Activated T-cell treated with anti-CD3 and anti-CD28 coated beads, Interleukin-2, amount 50 U/mL, for 72 hours (primary cell): ENCODE results near the gene CYP27A1. TPM values are rescaled to one million over a fixed set of nuclear protein-coding genes. Genes with fewer than 3 reads are reported as not detected.
"Not testable (repeated sequence)": the region's sequence is repeated elsewhere in the genome, so short reads cannot be mapped to it uniquely, and the experiment has no call there.

Source experiments
- ATAC-seq, 2 donors: fragments of 150-1000 bp; cut with Tn5 transposase; replicated peaks in 1 of 2; 2 replicates each; pipeline ENCODE4 v1.10.0; 2021; ENCODE audit warnings: moderate library complexity in 2 of 2, mild to moderate bottlenecking in 1 of 2
- DNase-seq, 2 donors: peaks; one replicate each; pipeline ENCODE4 v3.0.0; 2021 to 2022; ENCODE audit warnings: mixed read lengths in 1 of 2
- H3K27ac Mint-ChIP-seq: one replicate; pipeline ENCODE4 v1.8.0; 2022; ENCODE audit warnings: mild to moderate bottlenecking, moderate library complexity, mixed read lengths
- H3K27me3 Mint-ChIP-seq: one replicate; pipeline ENCODE4 v1.8.0; 2022; ENCODE audit warnings: low read depth, mixed read lengths
- H3K36me3 Mint-ChIP-seq, 2 donors: one replicate each; pipeline ENCODE4 v1.8.0; 2022; ENCODE audit warnings: mixed read lengths in 2 of 2, mild to moderate bottlenecking in 1 of 2; ENCODE audit not compliant: insufficient read depth in 2 of 2
- H3K4me1 Mint-ChIP-seq: one replicate; pipeline ENCODE4 v1.8.0; 2022; ENCODE audit warnings: low read depth, mixed read lengths
- H3K4me3 Mint-ChIP-seq, 2 donors: one replicate each; pipeline ENCODE4 v1.8.0; 2022; ENCODE audit warnings: mild to moderate bottlenecking in 2 of 2, mixed read lengths in 2 of 2, moderate library complexity in 2 of 2
- H3K9me3 Mint-ChIP-seq, 2 donors: one replicate each; pipeline ENCODE4 v1.8.0; 2022; ENCODE audit warnings: mixed read lengths in 2 of 2
- total RNA-seq, 2 donors: library from RNA; stranded (reverse); gene quantifications; one replicate each; pipeline ENCODE4 v1.2.3, GENCODE V29; 2022

Gene CYP27A1
- total RNA-seq, 2 donors from 2014 or later = 0.30 to 0.31 TPM

GRCh38 chr2:218748741-218749441 is 33.1 kb upstream of the CYP27A1 start:
- ATAC-seq = no peak
- peaks cover 9 to 14% of the 10 kb centered on the region in 2 donors for H3K36me3 Mint-ChIP-seq
- no peak overlapping the region for H3K27ac Mint-ChIP-seq
- peaks cover 18% of the 10 kb centered on the region for H3K4me1 Mint-ChIP-seq
- DNase-seq = no peak
- H3K9me3 Mint-ChIP-seq = no peaks in the 10 kb centered on the region
- H3K4me3 Mint-ChIP-seq = no peak overlapping the region
- no peaks in the 10 kb centered on the region for H3K27me3 Mint-ChIP-seq

- Mint-ChIP-seq H3K27me3 (no peaks in the 10 kb centered on the region), H3K9me3 (no peaks in the 10 kb centered on the region), H3K4me1 (no peaks in the 10 kb centered on the region), H3K36me3 (peaks cover 0 to 9% of the 10 kb centered on the region in 2 donors), H3K27ac (no peak overlapping the region), H3K4me3 (no peak overlapping the region)
- DNase-seq (no peak), ATAC-seq (no peak)
Observed at GRCh38 chr2:218754201-218754600, 27.7 kb upstream of the CYP27A1 start.

- Mint-ChIP-seq H3K4me1 (no peaks in the 10 kb centered on the region), H3K9me3 (no peaks in the 10 kb centered on the region), H3K4me3 (no peak overlapping the region), H3K36me3 (peaks cover 0 to 7% of the 10 kb centered on the region in 2 donors), H3K27ac (no peak overlapping the region), H3K27me3 (no peaks in the 10 kb centered on the region)
- no peak for ATAC-seq
- DNase-seq = no peak
Observed at GRCh38 chr2:218754781-218755180, 27.2 kb upstream of the CYP27A1 start.

- no peak for DNase-seq
- Mint-ChIP-seq H3K36me3 (peaks cover 0 to 7% of the 10 kb centered on the region in 2 donors), H3K9me3 (no peaks in the 10 kb centered on the region), H3K4me3 (no peak overlapping the region), H3K27me3 (no peaks in the 10 kb centered on the region), H3K27ac (no peak overlapping the region), H3K4me1 (no peaks in the 10 kb centered on the region)
- ATAC-seq = no peak
Observed at GRCh38 chr2:218755198-218755566, 26.8 kb upstream of the CYP27A1 start.

GRCh38 chr2:218755567-218756404 is 26.2 kb upstream of the CYP27A1 start:
- Mint-ChIP-seq H3K27me3 (no peaks in the 10 kb centered on the region), H3K4me3 (no peak overlapping the region), H3K9me3 (no peaks in the 10 kb centered on the region), H3K4me1 (no peaks in the 10 kb centered on the region), H3K36me3 (peaks cover 0 to 4% of the 10 kb centered on the region in 2 donors), H3K27ac (no peak overlapping the region)
- ATAC-seq (no peak), DNase-seq (no peak)

GRCh38 chr2:218756599-218757377 is 25.2 kb upstream of the CYP27A1 start:
- DNase-seq = no peak
- no peaks in the 10 kb centered on the region for H3K27me3 Mint-ChIP-seq
- H3K4me1 Mint-ChIP-seq = no peaks in the 10 kb centered on the region
- no peak overlapping the region for H3K4me3 Mint-ChIP-seq
- ATAC-seq = no peak
- H3K9me3 Mint-ChIP-seq = no peaks in the 10 kb centered on the region
- H3K36me3 Mint-ChIP-seq = peaks cover 0 to 4% of the 10 kb centered on the region in 2 donors
- peak overlapping the region; percentile 5 for H3K27ac Mint-ChIP-seq

GRCh38 chr2:218761795-218762194 is 20.2 kb upstream of the CYP27A1 start:
- H3K27ac Mint-ChIP-seq = no peak overlapping the region
- no peaks in the 10 kb centered on the region for H3K36me3 Mint-ChIP-seq
- H3K4me1 Mint-ChIP-seq = no peaks in the 10 kb centered on the region
- H3K27me3 Mint-ChIP-seq = no peaks in the 10 kb centered on the region
- DNase-seq (no peak), ATAC-seq (no peak)
- no peaks in the 10 kb centered on the region for H3K9me3 Mint-ChIP-seq
- no peak overlapping the region for H3K4me3 Mint-ChIP-seq

GRCh38 chr2:218772759-218773158 is 9.2 kb upstream of the CYP27A1 start:
- peaks cover 13 to 20% of the 10 kb centered on the region in 2 donors for H3K36me3 Mint-ChIP-seq
- not testable (repeated sequence) for DNase-seq, H3K9me3 Mint-ChIP-seq, H3K27me3 Mint-ChIP-seq, ATAC-seq, H3K4me3 Mint-ChIP-seq, H3K4me1 Mint-ChIP-seq, H3K27ac Mint-ChIP-seq

GRCh38 chr2:218773881-218774280 is 8.1 kb upstream of the CYP27A1 start:
- DNase-seq = no peak
- peaks cover 7 to 10% of the 10 kb centered on the region in 2 donors for H3K9me3 Mint-ChIP-seq
- H3K36me3 Mint-ChIP-seq = peaks cover 13 to 22% of the 10 kb centered on the region in 2 donors
- no peak overlapping the region for H3K4me3 Mint-ChIP-seq
- no peak overlapping the region for H3K27ac Mint-ChIP-seq
- peaks cover 2% of the 10 kb centered on the region for H3K27me3 Mint-ChIP-seq
- ATAC-seq = no peak
- no peaks in the 10 kb centered on the region for H3K4me1 Mint-ChIP-seq

- no peak for ATAC-seq
- no peak overlapping the region for H3K27ac Mint-ChIP-seq
Observed at GRCh38 chr2:218776488-218776887, 5.5 kb upstream of the CYP27A1 start.

GRCh38 chr2:218777276-218777990 is 4.5 kb upstream of the CYP27A1 start:
- Mint-ChIP-seq H3K4me3 (no peak overlapping the region), H3K4me1 (no peaks in the 10 kb centered on the region), H3K27me3 (peaks cover 32% of the 10 kb centered on the region), H3K27ac (no peak overlapping the region), H3K9me3 (peaks cover 7 to 10% of the 10 kb centered on the region in 2 donors), H3K36me3 (peaks cover 9 to 18% of the 10 kb centered on the region in 2 donors)
- ATAC-seq (no peak), DNase-seq (no peak)

More at GRCh38 chr2:218776488-218776887, 5.5 kb upstream of the CYP27A1 start:
- Mint-ChIP-seq H3K36me3 (peaks cover 12 to 21% of the 10 kb centered on the region in 2 donors), H3K4me1 (no peaks in the 10 kb centered on the region), H3K27me3 (peaks cover 25% of the 10 kb centered on the region), H3K9me3 (peaks cover 7 to 10% of the 10 kb centered on the region in 2 donors), H3K4me3 (no peak overlapping the region)
- DNase-seq = no peak

GRCh38 chr2:218780046-218780445 is 1.9 kb upstream of the CYP27A1 start:
- Mint-ChIP-seq H3K27ac (no peak overlapping the region), H3K4me1 (no peaks in the 10 kb centered on the region), H3K9me3 (peaks cover 7 to 10% of the 10 kb centered on the region in 2 donors), H3K36me3 (peaks cover 9 to 14% of the 10 kb centered on the region in 2 donors), H3K27me3 (peaks cover 56% of the 10 kb centered on the region), H3K4me3 (no peak overlapping the region)
- DNase-seq (no peak), ATAC-seq (no peak)
